Hepatocyte (in vitro differentiated cells): ENCODE results near the gene KLB.

Source experiments
- CTCF ChIP-seq: fragments of 200-600 bp; sonication (generic); IDR thresholded peaks from 2 replicates; pipeline ENCODE4 v1.5.1; 2016; ENCODE audit warnings: antibody characterized with exemption, mild to moderate bottlenecking; ENCODE audit not compliant: poor library complexity
- EZH2 ChIP-seq: fragments of 200-600 bp; sonication (generic); IDR thresholded peaks from 2 replicates; pipeline ENCODE4 v1.6.1; 2016; ENCODE audit warnings: antibody characterized with exemption, mild to moderate bottlenecking, borderline replicate concordance
- EZH2phosphoT487 ChIP-seq: fragments of 200-600 bp; sonication (generic); IDR thresholded peaks from one replicate; pipeline ENCODE4 v1.6.1; 2018; ENCODE audit warnings: antibody characterized with exemption, mild to moderate bottlenecking, low read depth, moderate library complexity; ENCODE audit not compliant: unreplicated experiment, severe bottlenecking

GRCh38 chr4:39498727-39499020 lies 91.9 kb downstream of the KLB start:
- TF ChIP-seq CTCF (no peak), EZH2 (no peak), EZH2phosphoT487 (no peak)
